Measurements from ENCODE around the gene SERPING1.
"Not testable (repeated sequence)": the region's sequence is repeated elsewhere in the genome, so short reads cannot be mapped to it uniquely, and the experiment has no call there.

The SERPING1 gene

DNA sequence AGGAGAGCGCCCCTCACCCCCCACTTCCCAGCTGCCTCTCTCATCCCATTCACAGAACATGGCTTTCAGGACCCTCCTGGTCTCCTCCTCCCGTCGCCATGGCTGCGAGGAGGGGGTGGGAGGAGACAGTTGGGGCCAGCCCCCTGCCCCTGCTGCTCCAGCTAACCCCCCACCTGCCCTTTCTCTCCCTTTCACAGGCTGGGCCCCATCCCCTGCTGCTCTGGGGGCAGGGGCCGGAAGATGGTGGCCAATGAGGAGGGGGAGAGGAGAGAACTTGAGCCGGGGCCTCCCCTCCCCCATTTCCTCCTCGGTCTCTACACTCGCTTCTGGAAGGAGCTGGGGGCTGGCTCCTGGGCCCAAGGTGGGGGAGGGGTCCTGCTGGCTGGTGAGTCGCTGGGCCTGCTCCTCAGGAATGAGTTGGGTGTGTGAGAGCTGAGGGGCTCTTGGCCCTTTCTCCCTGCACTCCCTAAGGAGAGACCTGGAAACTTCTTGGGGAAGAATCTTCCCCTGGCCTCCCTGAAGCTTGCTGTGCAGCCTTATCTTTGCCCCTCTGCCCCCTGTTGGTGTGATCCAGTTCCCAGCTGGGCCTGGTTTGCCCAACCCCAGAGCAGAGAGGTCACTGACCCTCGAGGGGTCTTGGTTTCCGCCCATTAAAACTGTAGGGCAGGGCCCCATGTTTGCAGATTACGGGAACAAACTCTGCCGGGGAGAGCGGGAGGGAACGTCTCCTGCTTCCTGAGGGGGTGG, 42.0 kb downstream of the SERPING1 start:
- DNase-seq: no peak

DNA sequence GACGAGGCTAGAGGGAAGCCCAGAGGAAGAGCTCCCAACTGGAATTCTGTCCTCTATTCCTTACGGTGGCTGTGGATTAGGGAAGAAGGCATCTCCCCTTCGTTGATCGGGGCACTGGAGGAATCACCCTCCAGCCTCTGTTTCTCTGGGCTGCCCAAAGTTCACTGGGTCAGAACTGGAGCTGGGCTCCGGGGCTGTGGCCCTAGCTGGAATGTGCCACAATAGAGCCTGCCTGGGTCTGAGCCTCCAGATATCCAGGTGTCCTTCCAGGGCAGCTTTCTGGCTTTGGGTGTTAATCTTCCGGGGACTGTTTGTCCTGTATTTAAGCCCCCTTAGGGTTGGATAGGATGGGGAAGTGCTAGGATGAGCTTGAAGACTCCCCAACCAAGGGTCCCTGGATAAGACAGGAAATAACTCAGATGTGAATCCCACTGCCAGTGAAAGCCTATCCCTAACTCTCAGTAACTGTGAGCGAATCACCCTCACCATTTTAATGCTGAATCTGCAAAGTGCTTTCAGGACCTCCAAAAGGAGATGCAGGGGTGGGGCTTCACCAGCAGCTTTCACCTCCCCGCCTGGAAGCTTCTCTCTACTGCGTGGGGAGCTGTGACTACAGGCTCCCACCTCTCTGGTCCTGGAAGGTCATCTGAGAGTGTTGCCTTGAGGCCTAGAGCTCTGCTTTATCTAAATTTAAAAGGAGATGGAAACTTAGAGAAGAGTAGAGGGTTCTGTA, 42.7 kb downstream of the SERPING1 start:
- no peak for DNase-seq

DNA sequence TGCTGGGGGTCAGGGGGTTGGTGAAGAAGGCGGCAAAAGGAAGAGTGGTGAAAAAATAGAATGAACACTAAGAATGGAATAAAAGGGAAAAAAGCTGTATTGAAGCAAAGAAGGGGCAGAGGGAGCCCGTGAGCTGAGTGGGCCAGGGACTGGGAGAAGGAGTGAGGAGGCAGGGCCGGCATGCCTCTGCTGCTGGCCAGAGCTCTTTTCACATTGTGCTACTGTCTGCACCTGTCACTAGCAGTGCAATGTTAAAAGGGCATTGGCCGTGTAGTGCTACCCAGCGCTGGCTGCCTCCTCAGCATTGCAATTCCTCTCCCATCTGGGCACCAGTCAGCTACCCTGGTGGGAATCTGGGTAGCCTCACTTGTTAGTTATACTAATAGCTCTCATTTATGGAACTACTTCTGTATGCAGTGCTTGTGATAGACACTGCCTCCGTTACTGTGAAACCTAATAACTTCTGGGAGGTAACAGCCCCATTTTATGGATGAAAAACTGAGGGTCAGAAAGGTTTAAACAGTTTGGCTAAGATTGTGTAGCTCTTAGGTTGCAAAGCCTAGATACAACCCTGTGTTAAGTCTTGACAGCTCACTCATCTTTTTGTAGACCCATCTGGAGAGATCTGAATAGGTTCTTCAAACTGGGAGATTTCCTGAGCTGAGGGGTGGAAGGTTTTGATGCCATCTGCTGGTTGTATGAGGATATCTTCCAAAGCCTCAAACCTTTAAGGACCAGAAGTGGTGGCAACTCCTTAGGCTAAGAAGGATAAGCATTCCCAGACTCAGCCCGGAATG, 43.7 kb downstream of the SERPING1 start:
- peak; percentile 17 for DNase-seq

DNA sequence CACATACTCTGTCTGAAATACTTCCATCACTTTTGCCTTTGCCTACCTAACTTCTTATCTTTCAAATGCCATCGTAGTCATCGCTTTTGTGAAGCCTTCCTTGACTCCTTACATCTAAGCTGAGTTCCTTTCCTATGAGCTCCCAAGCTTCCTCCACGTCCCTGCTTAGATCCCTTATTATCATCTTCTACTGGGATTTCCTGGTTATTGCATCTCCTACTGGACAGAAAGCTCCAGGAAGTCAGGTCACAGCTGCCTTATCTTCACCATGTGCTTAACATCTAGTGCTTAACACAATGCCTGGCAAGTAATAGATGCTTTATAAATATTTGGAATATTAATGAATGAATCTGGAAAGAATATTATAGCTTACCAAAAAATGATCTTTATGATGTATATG, 46.3 kb downstream of the SERPING1 start:
- DNase-seq: no peak

DNA sequence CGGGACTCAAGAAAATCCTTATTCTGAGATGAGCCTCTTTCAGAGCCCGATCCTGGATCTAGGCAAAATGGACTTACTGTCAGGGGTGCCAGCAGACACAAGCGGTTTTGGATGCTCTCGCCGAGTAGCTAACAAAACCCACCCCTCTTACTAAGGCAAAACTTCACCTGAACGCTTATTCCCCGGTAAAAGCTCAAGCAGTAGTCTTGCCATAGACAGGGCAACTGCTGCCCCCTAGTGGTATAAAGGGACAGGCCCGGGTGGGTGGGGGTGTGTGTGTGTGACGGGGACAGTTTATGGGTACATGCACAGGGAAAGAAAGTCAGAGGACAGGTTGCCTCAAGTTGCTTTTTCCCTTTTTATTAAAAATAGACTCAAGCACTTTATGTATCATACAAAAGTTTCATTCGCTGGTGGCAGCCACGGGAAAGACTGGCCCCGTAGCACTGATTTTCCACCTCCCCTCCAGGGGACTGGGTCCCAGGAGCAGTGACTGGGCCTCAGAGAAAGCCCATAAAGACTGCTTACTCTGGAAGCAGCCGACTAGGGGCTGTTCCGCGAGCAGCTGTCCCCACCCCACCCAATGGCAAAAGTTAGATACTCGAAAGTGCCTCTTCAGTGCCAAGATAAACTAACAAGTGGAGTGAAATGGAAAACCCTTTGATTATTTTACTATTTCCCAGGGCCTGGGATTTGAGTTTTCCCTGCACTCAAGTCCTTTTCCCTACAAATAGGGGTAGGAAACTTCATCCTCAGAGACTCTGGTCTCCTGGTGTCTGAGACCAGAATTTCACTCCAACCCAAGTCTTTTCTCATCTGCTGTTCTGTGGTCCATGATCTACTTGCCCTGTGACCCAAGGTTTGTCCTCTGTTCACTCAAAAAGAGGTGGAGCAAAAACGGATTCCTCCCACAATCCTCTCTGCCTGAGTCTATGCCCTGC, 47.5 kb downstream of the SERPING1 start:
- peak; percentile 2 for DNase-seq

DNA sequence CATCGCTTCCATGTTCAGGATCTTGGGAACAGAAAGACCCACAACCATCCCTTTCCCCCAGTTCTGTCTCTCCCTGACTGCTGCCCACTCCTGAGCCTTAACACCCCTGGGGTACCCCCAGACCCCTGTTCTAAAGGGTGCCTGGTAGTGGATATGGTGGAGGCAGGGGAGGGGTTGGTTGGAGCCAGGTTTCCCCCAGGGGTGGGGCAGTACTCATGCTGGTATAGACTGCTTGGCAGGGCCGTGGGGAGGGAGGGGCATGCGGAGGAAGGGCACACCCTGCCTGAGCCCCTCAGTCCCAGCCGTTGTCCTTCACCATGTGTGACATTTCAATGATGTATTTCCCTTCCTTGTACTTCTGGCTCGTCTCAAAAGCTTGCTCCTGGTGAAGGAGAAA, 48.2 kb downstream of the SERPING1 start:
- no peak for DNase-seq

DNA sequence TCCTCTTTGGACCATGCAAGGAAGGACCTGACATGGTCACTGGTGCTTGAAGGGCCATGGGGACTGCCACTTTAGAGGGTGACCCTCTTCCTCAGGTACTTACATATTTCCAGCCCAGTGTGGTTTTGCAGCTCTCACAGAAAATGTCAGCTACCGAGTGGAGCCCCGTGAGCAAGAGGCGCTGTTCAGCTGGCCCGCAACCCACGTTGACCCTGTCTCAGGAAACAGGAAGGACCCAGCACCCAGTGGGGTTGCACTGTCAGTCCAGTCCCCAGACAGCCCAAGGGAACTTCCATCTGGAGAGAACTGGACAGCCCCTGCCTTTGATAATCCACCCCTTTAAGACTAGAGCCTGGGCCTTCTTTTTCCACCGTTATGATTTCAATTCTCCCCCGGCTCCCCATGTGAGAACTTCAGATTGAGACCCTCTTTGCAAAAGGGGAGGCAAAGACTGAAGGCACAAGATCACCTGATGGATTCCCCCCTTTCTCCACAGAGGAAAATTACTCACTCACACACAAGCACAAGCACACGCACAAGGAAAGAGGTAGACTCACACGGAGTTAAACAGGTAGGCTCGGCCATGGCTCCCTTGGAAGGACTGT, 48.8 kb downstream of the SERPING1 start:
- DNase-seq: no peak

DNA sequence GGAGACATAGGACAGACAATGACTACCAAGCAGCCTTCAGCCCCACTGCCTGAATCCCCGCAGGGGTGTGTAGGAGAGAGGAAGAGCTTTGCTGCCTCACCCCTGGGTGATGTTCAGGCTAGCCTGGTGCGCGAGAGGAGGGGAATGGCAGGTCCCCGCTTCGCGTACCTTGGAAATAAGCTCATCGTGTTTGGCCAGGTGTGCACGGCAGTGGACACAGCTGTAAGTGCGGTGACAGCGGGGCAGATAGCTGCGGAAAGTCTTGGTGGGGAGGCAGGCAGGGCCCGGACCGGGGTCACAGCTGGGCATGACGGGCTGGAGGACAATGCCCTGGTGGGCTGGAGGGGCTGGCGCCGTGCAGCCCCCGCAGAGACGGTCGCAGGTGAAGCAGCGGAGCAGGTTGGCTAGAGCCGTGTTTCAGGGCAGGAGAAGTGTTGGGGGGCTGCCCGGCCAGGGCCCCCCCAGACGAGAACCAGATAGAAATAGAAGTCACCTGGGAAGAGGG, 49.4 kb downstream of the SERPING1 start:
- no peak for DNase-seq

DNA sequence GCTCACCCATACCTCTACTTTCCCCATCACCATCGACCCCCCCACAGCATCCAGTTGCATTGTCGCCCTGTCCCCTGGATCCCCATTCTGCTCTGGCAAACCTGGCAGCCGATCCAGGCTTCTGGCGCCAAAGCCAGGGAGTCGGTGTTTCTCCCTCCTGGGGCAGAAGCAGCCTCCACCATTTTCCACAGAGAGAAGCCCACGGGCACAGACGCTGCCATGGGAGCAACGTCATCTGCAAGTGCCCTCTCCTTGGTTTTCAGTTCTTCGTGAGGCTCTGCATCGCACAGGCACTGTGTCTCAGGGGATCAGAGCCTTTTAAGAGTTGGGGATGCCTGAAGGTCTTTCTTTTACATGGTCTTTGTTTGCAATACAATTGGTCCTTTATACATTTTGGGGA, 49.9 kb downstream of the SERPING1 start:
- DNase-seq: no peak

DNA sequence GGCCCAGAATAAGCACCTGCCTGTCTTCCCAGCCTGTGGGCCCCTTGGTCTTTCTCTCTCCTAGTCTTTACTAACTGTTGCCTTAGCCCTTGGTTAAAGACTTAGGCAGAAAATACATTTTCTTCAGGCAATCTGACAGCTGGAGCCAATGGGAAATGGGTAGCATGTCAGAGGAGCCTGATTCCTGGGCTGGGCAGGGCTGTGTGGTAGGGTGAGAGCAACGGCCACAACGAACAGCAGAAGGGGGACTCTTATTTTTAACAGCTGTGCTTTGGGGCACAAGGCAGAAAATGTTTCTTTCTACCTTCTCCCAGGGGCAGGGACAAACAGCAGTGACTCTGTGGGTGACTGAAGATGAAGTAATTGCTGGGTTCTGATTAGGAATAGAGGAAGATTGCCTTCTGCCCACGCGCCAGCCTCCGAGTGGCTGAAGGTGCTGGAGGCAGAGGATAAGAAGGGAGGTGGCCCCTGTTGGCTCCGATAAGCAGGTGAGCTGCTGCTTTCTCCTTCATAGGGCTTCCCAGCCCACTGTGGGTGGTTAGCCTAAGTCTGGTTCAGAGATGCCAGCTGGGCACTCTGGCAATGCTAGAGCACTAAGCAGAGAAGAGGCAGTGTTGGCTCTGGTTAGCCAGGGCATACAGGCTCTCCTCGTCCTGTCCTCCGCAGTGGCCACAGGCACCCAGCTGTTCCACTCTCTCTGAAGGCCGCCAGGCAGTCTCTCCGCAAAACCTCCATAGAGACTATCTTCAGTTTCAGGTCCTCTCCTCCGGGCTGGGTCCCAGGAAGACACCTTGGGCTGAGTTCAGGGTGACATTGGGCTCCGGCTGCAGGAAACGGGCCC, 50.7 kb downstream of the SERPING1 start:
- no peak for DNase-seq

DNA sequence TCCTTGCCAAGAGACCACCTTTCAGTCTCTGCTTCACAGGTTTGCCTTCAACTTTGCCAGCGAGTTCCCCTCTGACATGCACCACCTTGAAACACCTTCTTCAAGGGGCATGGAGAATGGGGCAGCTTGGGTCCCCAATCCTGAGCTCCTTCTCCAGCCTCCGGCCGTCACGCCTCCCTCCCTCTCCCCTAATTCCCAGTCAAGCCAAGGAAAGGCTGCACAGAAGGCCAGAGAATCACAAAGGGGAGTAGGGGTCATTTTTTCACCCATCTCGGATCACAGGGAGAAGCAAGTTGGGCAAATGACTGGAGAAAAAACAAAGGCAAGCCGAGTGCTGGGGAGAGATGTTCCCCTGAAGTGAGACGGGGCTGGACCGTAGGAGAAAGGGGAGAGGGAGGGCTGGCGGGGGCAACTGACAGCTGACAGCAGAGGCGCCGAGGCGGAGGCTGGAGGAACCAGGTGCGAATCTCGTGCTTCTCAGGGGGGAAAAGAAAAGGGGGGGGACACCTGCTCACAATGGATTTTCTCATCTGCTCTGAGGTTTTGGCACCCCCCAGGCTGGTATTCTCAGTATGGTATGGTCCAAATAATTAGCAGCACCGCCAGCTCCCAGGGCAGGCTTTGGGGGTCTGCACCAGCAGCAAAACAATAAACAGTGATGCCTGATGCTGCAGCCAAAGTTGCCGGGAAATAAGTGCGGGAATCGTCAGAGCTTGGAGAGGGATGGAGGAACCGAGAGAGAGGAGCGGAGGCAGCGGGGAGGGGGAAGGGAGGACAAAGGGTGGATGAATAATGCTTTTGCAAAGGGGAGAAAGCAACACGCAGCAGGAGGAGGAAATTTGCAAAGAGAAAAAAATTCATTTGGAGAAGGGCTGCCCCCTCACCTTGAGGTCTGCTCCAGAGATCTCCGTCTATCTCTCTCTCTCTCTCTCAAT, 51.6 kb downstream of the SERPING1 start:
- DNase-seq: no peak

DNA sequence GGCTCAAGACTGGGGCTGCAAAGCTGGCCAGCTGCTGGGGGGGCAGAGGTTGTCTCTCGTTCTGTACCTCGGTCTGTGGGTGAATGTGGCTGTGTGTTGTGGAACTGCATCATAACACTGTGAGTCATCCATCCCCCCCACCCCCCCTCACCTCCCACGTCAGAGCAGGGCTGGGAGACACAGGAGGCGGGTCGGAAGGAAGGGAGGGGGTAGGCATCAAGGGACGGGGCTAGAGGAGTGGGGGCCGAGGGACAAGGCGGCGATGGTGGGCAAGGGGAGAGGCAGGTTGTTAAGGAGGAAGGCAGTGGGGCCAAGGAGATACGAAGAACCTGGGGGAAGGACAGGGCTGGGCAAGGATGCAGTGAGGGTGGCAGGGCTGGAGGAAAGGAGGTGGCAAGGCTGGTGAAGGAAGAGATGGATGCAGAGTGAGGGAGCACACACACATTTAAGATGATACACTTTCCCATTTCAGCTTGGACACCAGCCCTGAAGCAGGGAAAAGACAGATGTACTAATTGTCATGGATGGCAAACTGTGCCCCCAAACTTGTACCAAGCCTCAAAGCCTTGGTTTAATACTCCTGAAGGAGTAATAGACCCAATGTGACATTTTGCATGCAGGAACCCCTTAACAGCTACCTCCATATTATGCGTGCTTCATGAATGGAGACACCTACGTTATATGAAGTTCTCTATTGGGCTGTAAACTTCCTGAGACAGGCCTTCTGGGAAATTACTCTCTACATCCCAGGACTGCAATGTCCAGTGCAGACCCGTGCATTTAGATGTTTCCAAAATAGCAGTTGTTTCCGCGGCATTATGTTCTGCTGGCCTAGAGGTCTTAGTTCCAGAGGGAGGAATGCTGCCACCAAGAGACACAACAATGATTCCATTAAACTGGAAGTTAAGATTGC, 52.6 kb downstream of the SERPING1 start, which contains the start of gene YPEL4:
YPEL4 (minus strand) TSS at position 87 of the 913 bp plus-strand sequence. CDS start 2,805 bp downstream, outside the sequence.
- no peak for DNase-seq

DNA sequence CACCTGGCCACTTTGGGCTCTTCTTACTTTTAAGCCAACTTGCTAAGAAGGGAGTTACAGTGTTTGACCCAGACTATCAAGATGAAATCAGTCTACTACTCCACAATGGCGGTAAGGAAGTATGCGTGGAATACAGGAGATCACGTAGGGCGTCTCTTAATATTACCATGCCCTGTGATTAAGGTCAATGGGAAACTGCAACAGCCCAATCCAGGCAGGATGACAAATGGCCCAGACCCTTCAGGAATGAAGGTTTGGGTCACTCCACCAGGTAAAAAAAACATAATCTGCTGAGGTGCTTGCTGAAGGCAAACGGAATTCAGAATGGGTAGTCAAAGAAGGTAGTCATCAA, 53.2 kb downstream of the SERPING1 start:
- no peak for DNase-seq

DNA sequence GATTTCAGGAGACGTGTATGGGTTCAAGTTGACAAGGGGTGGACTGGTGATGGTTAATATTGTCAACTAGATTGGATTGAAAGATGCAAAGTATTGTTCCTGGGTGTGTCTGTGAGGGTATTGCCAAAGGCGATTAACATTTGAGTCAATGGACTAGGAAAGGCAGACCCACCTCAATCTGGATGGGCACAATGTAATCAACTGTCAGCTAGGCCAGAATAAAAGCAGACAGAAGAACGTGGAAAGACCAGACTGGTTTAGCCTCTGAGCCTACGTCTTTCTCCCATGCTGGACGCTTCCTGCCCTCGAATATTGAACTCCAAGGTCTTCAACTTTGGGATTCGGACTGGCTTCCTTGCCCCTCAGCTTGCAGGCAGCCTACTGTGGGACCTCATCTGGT, 53.9 kb downstream of the SERPING1 start:
- no peak for DNase-seq

DNA sequence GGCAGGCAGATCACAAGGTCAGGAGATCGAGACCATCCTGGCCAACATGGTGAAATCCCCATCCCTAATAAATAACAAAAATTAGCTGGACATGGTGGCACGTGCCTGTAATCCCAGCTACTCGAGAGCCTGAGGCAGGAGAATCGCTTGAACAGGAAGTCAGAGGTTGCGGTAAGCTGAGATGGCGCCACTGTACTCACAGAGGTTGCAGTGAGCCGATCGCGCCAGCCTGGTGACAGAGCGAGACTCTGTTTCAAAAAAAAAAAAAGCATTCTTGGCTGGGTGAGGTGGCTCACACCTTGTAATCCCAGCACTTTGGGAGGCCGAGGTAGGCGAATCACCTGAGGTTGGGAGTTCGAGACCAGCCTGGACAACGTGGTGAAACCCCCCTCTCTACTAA, 54.7 kb downstream of the SERPING1 start:
- not testable (repeated sequence) for DNase-seq

DNA sequence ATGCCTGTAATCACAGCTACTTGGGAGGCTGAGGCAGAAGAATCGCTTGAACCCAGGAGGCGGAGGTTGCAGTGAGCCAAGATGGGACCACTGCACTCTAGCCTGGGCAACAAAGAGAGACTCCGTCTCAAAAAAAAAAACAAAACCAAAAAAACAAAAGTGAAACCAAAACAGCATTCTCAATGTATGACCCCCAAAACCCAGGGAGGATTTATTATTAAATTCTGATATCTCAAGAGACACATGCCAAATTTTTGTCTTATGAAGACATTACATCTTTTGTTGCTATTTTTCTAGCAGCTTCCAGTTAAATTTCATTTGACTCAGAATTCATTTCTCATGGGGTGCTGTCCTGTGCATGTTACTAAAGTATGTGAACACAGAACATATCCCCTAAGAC, 55.2 kb downstream of the SERPING1 start:
- DNase-seq: no peak

DNA sequence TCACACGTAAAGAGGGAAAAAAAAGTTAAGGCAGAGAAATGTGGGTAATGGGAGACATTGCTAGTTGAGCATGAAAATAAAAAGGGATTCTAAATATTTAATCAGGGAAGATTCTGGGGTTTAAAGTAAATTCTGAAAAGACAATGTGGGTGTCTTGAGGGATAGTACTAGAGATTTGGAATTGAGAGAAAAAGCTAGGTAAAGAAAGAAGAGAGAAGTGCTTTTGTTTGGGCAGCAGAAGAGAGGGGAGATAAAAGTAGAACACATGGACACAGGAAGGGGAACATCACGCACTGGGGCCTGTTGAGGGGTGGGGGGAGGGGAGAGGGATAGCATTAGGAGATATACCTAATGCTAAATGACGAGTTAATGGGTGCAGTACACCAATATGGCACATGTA, 55.7 kb downstream of the SERPING1 start:
- no peak for DNase-seq

DNA sequence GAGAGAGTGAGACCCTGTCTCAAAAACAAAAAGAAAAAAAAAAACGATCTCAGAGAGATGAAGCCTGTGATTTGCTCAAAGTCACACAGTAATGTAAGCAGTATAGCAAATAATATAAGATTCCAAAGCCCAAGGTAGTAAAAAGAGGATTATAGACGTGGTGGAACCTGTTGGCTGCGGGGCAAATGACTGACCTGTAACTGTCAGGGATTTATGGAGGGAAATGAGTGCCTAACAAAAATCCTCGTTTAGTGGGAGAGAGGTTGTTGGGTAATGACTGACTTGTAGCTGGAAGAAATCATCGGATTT, 59.4 kb downstream of the SERPING1 start:
- DNase-seq: no peak

All from GF-D8 (cell line).